ENCODE measurements around the gene ENTREP1.

GRCh38 chr9:69421908-69422801, 97.1 kb downstream of the ENTREP1 start:
- TF ChIP-seq CTCF (IDR thresholded peaks at IDR 0.05; ENCODE audit: low read depth, low read length, missing input control) (peak; percentile 90), EGR1 (IDR thresholded peaks at IDR 0.05; ENCODE audit: low read depth in 2 of 2) (no peak), MAX (IDR thresholded peaks at IDR 0.05) (no peak), FOXA2 (IDR thresholded peaks at IDR 0.05) (no peak), NR2F2 (IDR thresholded peaks at IDR 0.05) (no peak), SP1 (IDR thresholded peaks at IDR 0.05) (no peak), ZBTB33 (IDR thresholded peaks at IDR 0.05) (no peak)
- TF ChIP-seq, protein P1, sequence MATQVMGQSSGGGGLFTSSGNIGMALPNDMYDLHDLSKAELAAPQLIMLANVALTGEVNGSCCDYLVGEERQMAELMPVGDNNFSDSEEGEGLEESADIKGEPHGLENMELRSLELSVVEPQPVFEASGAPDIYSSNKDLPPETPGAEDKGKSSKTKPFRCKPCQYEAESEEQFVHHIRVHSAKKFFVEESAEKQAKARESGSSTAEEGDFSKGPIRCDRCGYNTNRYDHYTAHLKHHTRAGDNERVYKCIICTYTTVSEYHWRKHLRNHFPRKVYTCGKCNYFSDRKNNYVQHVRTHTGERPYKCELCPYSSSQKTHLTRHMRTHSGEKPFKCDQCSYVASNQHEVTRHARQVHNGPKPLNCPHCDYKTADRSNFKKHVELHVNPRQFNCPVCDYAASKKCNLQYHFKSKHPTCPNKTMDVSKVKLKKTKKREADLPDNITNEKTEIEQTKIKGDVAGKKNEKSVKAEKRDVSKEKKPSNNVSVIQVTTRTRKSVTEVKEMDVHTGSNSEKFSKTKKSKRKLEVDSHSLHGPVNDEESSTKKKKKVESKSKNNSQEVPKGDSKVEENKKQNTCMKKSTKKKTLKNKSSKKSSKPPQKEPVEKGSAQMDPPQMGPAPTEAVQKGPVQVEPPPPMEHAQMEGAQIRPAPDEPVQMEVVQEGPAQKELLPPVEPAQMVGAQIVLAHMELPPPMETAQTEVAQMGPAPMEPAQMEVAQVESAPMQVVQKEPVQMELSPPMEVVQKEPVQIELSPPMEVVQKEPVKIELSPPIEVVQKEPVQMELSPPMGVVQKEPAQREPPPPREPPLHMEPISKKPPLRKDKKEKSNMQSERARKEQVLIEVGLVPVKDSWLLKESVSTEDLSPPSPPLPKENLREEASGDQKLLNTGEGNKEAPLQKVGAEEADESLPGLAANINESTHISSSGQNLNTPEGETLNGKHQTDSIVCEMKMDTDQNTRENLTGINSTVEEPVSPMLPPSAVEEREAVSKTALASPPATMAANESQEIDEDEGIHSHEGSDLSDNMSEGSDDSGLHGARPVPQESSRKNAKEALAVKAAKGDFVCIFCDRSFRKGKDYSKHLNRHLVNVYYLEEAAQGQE (IDR thresholded peaks at IDR 0.05) = no peak
